SW480 (cell line): ENCODE data around the gene GNPNAT1.
"Not testable (repeated sequence)": the region's sequence is repeated elsewhere in the genome, so short reads cannot be mapped to it uniquely, and the experiment has no call there.

Source experiments
- DNase-seq: peaks from one replicate; pipeline ENCODE4 v3.0.0-alpha.2; 2016; ENCODE audit warnings: low spot score

The GNPNAT1 gene

DNA sequence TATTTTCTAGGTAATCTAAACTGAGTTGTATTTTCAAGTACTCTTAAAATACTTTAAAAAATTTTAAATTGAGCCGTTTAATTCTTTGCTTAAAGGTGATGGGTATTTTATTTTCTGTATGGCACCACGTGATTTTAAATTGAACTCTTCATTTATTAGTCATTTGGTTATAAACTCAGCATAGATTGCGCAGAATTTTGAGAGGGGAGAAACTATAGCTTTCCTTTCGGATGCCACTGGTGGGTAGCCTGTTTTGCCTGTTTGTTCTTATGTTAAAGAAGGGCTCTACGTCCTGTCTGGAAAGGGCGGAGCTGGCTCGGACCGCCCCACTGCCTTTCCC, 61.9 kb downstream of the GNPNAT1 start:
- DNase-seq, result no peak

DNA sequence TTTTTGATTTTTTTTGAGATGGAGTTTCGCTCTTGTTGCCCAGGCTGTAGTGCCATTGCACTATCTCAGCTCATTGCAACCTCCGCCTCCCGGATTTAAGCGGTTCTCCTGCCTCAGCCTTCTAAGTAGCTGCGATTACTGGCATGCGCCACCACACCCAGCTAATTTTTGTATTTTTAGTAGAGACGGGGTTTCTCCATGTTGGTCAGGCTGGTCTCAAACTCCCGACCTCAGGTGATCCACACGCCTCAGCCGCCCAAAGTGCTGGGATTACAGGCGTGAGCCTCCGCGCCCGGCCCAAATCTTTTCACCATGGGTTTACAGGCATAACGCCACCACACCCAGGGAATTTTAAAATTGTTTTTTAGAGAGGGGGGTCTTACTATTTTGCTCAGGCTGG, 62.4 kb downstream of the GNPNAT1 start:
- DNase-seq, result not testable (repeated sequence)

DNA sequence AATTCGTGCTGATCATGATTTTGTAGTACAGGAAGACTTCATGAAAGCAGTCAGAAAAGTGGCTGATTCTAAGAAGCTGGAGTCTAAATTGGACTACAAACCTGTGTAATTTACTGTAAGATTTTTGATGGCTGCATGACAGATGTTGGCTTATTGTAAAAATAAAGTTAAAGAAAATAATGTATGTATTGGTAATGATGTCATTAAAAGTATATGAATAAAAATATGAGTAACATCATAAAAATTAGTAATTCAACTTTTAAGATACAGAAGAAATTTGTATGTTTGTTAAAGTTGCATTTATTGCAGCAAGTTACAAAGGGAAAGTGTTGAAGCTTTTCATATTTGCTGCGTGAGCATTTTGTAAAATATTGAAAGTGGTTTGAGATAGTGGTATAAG, 63.9 kb downstream of the GNPNAT1 start:
- not testable (repeated sequence) for DNase-seq
